ENCODE results near the gene USP43.
"Not testable (repeated sequence)": the region's sequence is repeated elsewhere in the genome, so short reads cannot be mapped to it uniquely, and the experiment has no call there.

Gene USP43

DNA sequence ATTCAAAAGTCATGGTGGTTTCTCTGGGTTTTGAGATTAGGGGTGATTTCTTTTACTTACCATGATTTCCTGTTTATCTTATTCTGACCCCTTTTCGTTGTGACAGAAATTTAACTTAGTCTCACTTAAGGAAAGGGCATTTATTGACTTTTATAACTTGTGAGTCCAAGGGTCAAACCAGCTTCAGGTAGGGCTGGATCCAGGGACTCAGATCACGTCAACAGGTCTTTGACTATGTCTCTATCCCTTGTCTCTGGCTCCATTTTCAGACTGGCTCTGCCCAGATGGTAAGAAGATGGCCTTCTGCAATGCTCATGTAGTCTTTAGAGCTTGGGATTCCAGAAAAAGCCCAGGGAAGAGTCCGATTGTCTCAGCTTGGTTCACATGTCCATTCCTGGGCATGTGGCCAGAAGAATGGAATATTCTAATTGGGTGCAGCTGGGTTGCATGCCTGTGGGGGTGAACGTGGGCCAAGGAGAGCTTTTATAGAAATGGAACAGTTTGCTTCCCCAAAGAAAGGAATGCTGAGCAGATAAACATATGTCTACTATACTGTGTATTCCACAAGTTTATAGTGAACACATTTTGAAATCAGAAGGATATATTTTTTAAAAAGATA is 13.4 kb downstream of the USP43 start:
- no peak for DNase-seq (ENCODE audit: low read depth, low spot score)
- no peak overlapping the region for H3K4me3 ChIP-seq (ENCODE audit: low read length)

- no peak overlapping the region for H3K4me3 ChIP-seq (ENCODE audit: low read length)
- DNase-seq (ENCODE audit: low read depth, low spot score): no peak
These were observed 15.7 kb downstream of the USP43 start for GRCh38 chr17:9661027-9661426.

GRCh38 chr17:9663511-9663910 is 18.2 kb downstream of the USP43 start:
- not testable (repeated sequence) for H3K4me3 ChIP-seq (ENCODE audit: low read length); DNase-seq (ENCODE audit: low read depth, low spot score)

DNA sequence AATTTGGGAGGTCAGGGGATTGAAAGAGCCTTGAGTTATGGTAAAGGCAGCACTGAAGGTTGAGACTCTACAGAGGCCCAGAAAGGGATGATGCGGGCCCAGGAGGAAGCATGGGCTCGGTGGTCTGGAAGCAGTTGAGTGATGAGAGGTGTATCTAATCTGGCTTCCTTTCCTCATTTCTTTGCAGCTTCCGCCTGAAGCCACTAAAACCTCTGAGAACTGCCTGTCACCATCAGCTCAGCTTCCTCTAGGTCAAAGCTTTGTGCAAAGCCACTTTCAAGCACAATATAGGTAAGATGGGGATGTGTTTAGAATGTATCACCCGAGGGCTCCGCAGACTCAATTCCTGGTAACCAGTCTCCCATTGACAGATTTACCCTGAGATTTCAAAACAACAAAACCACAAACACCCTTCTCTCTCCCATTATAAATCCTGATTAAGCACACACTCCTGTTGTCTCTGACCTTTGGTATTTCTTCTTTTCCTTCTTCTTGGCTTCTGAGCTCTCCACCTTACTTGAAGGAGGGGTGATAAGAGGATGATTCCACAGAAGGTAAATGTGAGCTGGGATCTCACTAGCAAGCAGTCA is 21.2 kb downstream of the USP43 start:
- DNase-seq (ENCODE audit: low read depth, low spot score): peak; percentile 69
- H3K4me3 ChIP-seq (ENCODE audit: low read length): no peak overlapping the region

- DNase-seq (ENCODE audit: low read depth, low spot score): peak; percentile 48
- no peak overlapping the region for H3K4me3 ChIP-seq (ENCODE audit: low read length)
These were observed 23.2 kb downstream of the USP43 start for GRCh38 chr17:9668517-9668916.

DNA sequence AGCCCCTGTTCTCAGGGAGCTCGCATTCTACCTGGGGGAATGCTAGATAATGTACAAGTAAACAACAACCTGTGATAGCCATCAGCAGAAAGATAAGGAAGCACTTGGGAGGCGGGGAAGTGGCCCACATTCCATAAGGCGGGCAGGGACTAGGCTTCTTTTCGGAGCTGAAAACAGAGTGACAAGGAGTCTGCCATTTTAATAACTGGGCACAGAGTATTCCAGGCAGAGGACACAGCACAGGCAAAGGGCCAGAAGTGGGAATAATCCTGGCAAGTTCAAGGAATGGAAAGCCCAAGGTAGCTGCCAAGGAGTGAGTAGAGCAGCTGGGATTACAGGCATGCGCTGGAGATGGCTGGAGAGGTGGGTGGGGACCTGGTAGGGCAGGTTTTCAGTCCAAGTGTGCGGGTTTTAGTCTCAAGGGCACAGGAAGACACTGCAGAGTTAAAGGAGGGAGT is 24.3 kb downstream of the USP43 start:
- no peak overlapping the region for H3K4me3 ChIP-seq (ENCODE audit: low read length)
- DNase-seq (ENCODE audit: low read depth, low spot score): no peak

GRCh38 chr17:9670596-9670995 is 25.3 kb downstream of the USP43 start:
- DNase-seq (ENCODE audit: low read depth, low spot score): no peak
- no peak overlapping the region for H3K4me3 ChIP-seq (ENCODE audit: low read length)

DNA sequence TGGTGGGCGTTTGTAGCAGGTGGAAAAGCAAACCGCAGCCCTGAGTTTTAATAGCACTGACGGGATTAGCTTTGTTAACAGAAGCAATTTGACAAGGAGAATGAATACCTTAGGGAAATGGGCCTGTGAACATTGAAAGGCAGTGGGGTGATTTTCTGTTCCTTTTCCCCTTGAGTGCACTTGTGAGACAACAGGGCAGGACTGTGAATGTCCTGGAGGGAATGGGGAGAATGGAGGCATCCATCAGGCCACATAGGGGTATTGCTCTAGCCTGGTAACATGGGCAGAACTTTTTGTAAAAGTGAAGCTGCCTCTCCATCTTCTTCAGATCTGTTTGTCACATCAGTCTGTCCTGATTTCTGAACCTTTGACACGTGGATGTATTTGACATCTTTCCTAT is 26.2 kb downstream of the USP43 start:
- H3K4me3 ChIP-seq (ENCODE audit: low read length): no peak overlapping the region
- no peak for DNase-seq (ENCODE audit: low read depth, low spot score)

- no peak overlapping the region for H3K4me3 ChIP-seq (ENCODE audit: low read length)
- no peak for DNase-seq (ENCODE audit: low read depth, low spot score)
These were observed 26.9 kb downstream of the USP43 start for GRCh38 chr17:9672266-9672665.

GRCh38 chr17:9672691-9673090 is 27.4 kb downstream of the USP43 start:
- H3K4me3 ChIP-seq (ENCODE audit: low read length): no peak overlapping the region
- no peak for DNase-seq (ENCODE audit: low read depth, low spot score)

GRCh38 chr17:9676084-9676483 is 30.8 kb downstream of the USP43 start:
- no peak overlapping the region for H3K4me3 ChIP-seq (ENCODE audit: low read length)
- DNase-seq (ENCODE audit: low read depth, low spot score): no peak

DNA sequence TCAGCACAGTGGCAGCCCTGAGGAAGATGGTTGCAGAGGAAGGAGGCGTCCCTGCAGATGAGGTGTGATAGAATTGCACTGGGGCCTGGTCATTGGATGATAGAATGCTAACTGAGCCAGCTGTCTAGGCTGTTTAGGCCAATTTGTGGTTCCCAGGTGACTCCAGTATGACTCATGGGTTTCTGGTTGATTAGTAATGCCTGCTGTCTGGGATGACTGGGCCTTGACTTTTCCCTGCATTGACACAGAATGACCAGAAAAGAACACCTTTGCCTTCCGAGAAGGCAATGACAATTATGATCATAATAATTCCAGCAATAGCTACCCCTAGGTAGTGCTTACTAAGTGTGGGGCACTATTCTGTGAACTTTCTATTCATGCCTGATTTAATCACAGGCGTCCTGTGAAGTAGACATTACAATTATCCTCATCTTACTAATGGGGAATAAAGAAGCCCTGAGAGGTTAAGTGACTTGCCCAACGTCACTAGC is 31.5 kb downstream of the USP43 start:
- no peak for DNase-seq (ENCODE audit: low read depth, low spot score)
- no peak overlapping the region for H3K4me3 ChIP-seq (ENCODE audit: low read length)

DNA sequence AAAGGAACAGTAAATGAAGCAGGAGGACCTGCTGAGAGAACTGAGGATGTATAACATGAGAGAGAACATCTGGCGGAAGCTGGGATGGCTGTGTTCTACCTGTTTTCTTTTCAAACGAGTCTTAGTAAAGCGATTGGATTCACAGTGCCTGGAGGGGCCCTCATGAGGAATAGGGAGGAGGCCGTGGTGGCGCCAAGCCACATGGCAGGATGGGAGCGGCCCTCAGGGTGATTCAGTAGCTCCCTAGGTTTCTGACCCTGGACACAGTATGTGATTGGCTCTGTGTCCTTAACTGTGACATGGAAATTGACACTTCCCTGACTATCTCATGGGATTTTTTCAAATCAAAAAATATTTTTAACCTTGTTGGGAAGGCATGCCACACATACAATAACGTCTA is 32.1 kb downstream of the USP43 start:
- DNase-seq (ENCODE audit: low read depth, low spot score): no peak
- no peak overlapping the region for H3K4me3 ChIP-seq (ENCODE audit: low read length)

- H3K4me3 ChIP-seq (ENCODE audit: low read length): no peak overlapping the region
- no peak for DNase-seq (ENCODE audit: low read depth, low spot score)
These were observed 32.6 kb downstream of the USP43 start for GRCh38 chr17:9677896-9678295.

GRCh38 chr17:9684955-9685621 is 39.8 kb downstream of the USP43 start:
- H3K4me3 ChIP-seq (ENCODE audit: low read length): no peak overlapping the region
- DNase-seq (ENCODE audit: low read depth, low spot score): no peak

- H3K4me3 ChIP-seq (ENCODE audit: low read length): no peak overlapping the region
- DNase-seq (ENCODE audit: low read depth, low spot score): no peak
These were observed 48.4 kb downstream of the USP43 start for GRCh38 chr17:9693755-9694154.

DNA sequence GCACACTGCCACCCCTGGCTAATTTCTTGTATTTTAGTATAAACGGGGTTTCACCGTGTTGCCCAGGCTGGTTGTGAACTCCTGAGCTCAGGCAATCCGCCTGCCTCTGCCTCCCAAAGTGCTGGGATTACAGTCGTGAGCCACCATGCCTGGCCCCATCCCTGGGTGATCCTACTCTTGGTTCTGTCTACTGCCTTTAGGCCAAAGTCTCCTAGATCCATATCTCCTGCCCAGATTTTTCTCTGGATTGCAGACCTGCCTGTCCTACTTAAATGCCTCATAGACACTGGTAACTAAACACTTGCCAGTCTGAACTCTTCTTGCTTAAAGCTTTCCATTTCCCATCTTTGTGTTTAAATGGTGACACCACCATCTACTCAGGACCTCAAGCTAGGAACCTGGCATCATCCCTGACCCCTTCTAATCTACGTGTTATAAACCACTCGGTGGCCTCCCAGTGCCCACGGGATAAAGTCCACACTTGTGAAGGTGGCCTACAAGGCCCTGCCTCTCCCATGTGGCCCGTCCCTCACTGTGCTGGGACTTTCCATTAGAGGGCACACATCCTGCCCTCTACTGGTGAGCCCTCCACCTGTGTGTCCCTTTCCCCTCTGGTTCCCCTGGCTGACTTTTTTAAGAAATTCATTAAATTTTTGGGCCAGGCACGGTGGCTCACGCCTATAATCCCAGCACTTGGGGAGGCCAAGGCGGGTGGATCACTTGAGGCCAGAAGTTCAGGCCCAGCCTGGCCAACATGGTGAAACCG is 51.1 kb downstream of the USP43 start:
- H3K4me3 ChIP-seq (ENCODE audit: low read length): no peak overlapping the region
- DNase-seq (ENCODE audit: low read depth, low spot score): peak; percentile 7

- no peak overlapping the region for H3K4me3 ChIP-seq (ENCODE audit: low read length)
- no peak for DNase-seq (ENCODE audit: low read depth, low spot score)
These were observed 54.8 kb downstream of the USP43 start for GRCh38 chr17:9700136-9700535.

DNA sequence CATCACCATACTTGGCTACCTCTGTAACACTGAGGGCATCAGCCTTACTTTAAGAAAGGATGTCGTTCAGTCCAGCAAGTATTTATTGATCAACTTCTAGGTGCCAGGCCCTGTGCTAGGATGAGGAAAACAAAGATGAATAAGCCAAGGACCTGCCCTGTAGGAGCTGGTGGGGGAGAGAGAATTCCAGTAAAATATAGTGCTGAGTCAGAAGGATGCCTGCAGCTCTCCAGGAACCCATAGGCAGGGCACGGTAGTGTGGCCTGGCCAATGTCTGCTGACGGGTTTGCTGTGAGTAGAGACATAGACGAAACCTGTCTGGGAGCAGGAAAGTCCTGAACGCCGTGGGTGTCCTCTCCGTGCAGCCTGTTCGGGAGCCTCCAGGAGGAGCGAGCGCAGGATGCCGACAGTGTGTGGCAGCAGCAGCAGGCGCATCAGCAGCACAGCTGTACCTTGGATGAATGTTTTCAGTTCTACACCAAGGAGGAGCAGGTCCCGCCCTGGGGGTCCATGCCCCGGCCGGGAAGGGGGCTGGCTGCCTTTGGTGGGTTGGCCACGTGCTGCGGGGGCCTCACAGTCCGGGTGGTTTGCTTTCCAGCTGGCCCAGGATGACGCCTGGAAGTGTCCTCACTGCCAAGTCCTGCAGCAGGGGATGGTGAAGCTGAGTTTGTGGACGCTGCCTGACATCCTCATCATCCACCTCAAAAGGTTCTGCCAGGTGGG is 55.6 kb downstream of the USP43 start:
- H3K4me3 ChIP-seq (ENCODE audit: low read length): no peak overlapping the region
- no peak for DNase-seq (ENCODE audit: low read depth, low spot score)
